Keratinocyte (primary cell): ENCODE measurements around the gene TBPL2. TPM values are rescaled to one million over a fixed set of nuclear protein-coding genes. Genes with fewer than 3 reads are reported as not detected.

Source experiments
- DNase-seq: peaks from one replicate; pipeline ENCODE4 v3.0.0-alpha.2; 2011; ENCODE audit warnings: low read depth, missing footprints, low spot score
- FAIRE-seq: peaks from 2 replicates; lab custom pipeline; 2011; peaks lifted over from hg19 to GRCh38; lab: Jason Lieb, UNC
- H2AFZ ChIP-seq: 2 replicates; pipeline ENCODE4 v1.6.0; 2012; ENCODE audit warnings: low read length, control low read depth, inconsistent platforms; ENCODE audit not compliant: control insufficient read depth
- H3K27ac ChIP-seq: 2 replicates; pipeline ENCODE4 v1.5.1; 2011; ENCODE audit warnings: low read length; ENCODE audit not compliant: control insufficient read depth, insufficient read depth
- H3K27me3 ChIP-seq: 3 replicates; pipeline ENCODE4 v1.6.0; 2011; ENCODE audit warnings: low read length; ENCODE audit not compliant: control insufficient read depth, insufficient read depth; ENCODE audit errors: extremely low read depth
- H3K36me3 ChIP-seq, 2 experiments: 2 replicates in 1 of 2; 3 replicates in 1 of 2; pipeline ENCODE4 v1.5.1; 2011; ENCODE audit warnings: low read length in 2 of 2, mild to moderate bottlenecking in 1 of 2; ENCODE audit not compliant: control insufficient read depth in 2 of 2, insufficient read depth in 2 of 2; ENCODE audit errors: extremely low read depth in 1 of 2
- H3K4me1 ChIP-seq: 3 replicates; pipeline ENCODE4 v1.5.1; 2011; ENCODE audit warnings: low read length; ENCODE audit not compliant: control insufficient read depth, insufficient read depth; ENCODE audit errors: extremely low read depth
- H3K4me2 ChIP-seq: 3 replicates; pipeline ENCODE4 v1.6.0; 2011; ENCODE audit warnings: low read depth, low read length; ENCODE audit not compliant: control insufficient read depth, insufficient read depth; ENCODE audit errors: extremely low read depth
- H3K4me3 ChIP-seq, 3 experiments: fragments of 200-600 bp in 1 of 3; sonication (generic) in 1 of 3; 2 replicates in 2 of 3; 3 replicates in 1 of 3; pipeline ENCODE4 v1.5.1; 2011 to 2016; ENCODE audit warnings: low read length in 3 of 3, mild to moderate bottlenecking in 3 of 3, control low read depth in 2 of 3, inconsistent platforms in 1 of 3, low read depth in 1 of 3, mixed read lengths in 1 of 3, mixed run types in 1 of 3, moderate library complexity in 1 of 3; ENCODE audit not compliant: control insufficient read depth in 2 of 3, insufficient read depth in 2 of 3; ENCODE audit errors: extremely low read depth in 1 of 3
- H3K79me2 ChIP-seq: 2 replicates; pipeline ENCODE4 v1.6.0; 2012; ENCODE audit warnings: low read length; ENCODE audit not compliant: control insufficient read depth, insufficient read depth
- H3K9ac ChIP-seq: 3 replicates; pipeline ENCODE4 v1.6.0; 2011; ENCODE audit warnings: low read length; ENCODE audit not compliant: control insufficient read depth, insufficient read depth; ENCODE audit errors: extremely low read depth
- H3K9me1 ChIP-seq: 3 replicates; pipeline ENCODE4 v1.6.0; 2011; ENCODE audit warnings: low read length; ENCODE audit not compliant: control insufficient read depth, insufficient read depth; ENCODE audit errors: extremely low read depth
- H3K9me3 ChIP-seq: 2 replicates; pipeline ENCODE4 v1.5.1; 2012; ENCODE audit warnings: low read depth, low read length; ENCODE audit not compliant: control insufficient read depth
- H4K20me1 ChIP-seq: 3 replicates; pipeline ENCODE4 v1.6.0; 2011; ENCODE audit warnings: low read length; ENCODE audit not compliant: control insufficient read depth, insufficient read depth; ENCODE audit errors: extremely low read depth
- EZH2 ChIP-seq: IDR thresholded peaks from one replicate; pipeline ENCODE4 v1.6.1; 2012; ENCODE audit warnings: inconsistent platforms, mild to moderate bottlenecking, low read length, moderate library complexity
- dilution Hi-C: fragments of 300-500 bp; cut with MboI; formaldehyde crosslinking; loops from one replicate; pipeline ENCODE4 v1.7.0; 2020; ENCODE audit warnings: low sequenced_read_pairs; ENCODE audit not compliant: extremely low pct_ligation_motif_present
- polyA plus RNA-seq, 5 experiments: library from polyadenylated mRNA; depleted of rRNA in 3 of 5; stranded (reverse) in 3 of 5; stranded (forward) in 1 of 5; unstranded in 1 of 5; fragments of >200 nt; gene quantifications; 1 replicate in 1 of 5; 2 replicates in 3 of 5; 3 replicates in 1 of 5; pipeline versions ENCODE4 v1.2.1 to v1.2.3, GENCODE V29; 2011 to 2012; ENCODE audit warnings: missing spikeins in 2 of 5, low read depth in 1 of 5, low replicate concordance in 1 of 5
- TF ChIP-seq, protein P1 (sequence below), 3 experiments: IDR thresholded peaks in 1 of 3; conservative IDR thresholded peaks in 1 of 3; optimal IDR thresholded peaks in 1 of 3; 2 replicates in 2 of 3; 3 replicates in 1 of 3; pipeline versions ENCODE3 to v1.5.1; 2011; ENCODE audit warnings: low read length in 3 of 3, mild to moderate bottlenecking in 3 of 3, moderate library complexity in 2 of 3, control low read depth in 1 of 3, inconsistent platforms in 1 of 3; ENCODE audit not compliant: insufficient read depth in 2 of 3; ENCODE audit errors: extremely low read depth in 1 of 3

Gene TBPL2
- polyA plus RNA-seq, 1 donor (not counting 4 experiments of a cell fraction or from before 2014, with no cell fraction given), result not detected

GRCh38 chr14:55434805-55435174, 5.6 kb downstream of the TBPL2 start:
- no peak for FAIRE-seq
- H3K36me3 ChIP-seq, result no peaks in the 10 kb centered on the region
- no peaks in the 10 kb centered on the region for H3K9me3 ChIP-seq
- H3K9me1 ChIP-seq, result no peaks in the 10 kb centered on the region
- H3K79me2 ChIP-seq, result no peaks in the 10 kb centered on the region
- no peak for DNase-seq
- no peak overlapping the region for H3K4me2 ChIP-seq
- peaks cover 3% of the 10 kb centered on the region for H3K4me1 ChIP-seq
- H3K4me3 ChIP-seq, result no peak overlapping the region
- dilution Hi-C loops, result no loop called here
- H2AFZ ChIP-seq, result no peak overlapping the region
- H4K20me1 ChIP-seq, result no peaks in the 10 kb centered on the region
- TF ChIP-seq, protein P1, sequence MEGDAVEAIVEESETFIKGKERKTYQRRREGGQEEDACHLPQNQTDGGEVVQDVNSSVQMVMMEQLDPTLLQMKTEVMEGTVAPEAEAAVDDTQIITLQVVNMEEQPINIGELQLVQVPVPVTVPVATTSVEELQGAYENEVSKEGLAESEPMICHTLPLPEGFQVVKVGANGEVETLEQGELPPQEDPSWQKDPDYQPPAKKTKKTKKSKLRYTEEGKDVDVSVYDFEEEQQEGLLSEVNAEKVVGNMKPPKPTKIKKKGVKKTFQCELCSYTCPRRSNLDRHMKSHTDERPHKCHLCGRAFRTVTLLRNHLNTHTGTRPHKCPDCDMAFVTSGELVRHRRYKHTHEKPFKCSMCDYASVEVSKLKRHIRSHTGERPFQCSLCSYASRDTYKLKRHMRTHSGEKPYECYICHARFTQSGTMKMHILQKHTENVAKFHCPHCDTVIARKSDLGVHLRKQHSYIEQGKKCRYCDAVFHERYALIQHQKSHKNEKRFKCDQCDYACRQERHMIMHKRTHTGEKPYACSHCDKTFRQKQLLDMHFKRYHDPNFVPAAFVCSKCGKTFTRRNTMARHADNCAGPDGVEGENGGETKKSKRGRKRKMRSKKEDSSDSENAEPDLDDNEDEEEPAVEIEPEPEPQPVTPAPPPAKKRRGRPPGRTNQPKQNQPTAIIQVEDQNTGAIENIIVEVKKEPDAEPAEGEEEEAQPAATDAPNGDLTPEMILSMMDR (optimal IDR thresholded peaks at IDR 0.05 in 1 of 3, IDR thresholded peaks at IDR 0.05 in 1 of 3, conservative IDR thresholded peaks at IDR 0.05 in 1 of 3; ENCODE audit: extremely low read depth in 1 of 3, insufficient read depth in 2 of 3, low read length in 3 of 3), result no peak
- TF ChIP-seq EZH2, result no peak
- no peak overlapping the region for H3K9ac ChIP-seq
- no peak overlapping the region for H3K27ac ChIP-seq
- H3K27me3 ChIP-seq, result peaks cover 5% of the 10 kb centered on the region

DNA sequence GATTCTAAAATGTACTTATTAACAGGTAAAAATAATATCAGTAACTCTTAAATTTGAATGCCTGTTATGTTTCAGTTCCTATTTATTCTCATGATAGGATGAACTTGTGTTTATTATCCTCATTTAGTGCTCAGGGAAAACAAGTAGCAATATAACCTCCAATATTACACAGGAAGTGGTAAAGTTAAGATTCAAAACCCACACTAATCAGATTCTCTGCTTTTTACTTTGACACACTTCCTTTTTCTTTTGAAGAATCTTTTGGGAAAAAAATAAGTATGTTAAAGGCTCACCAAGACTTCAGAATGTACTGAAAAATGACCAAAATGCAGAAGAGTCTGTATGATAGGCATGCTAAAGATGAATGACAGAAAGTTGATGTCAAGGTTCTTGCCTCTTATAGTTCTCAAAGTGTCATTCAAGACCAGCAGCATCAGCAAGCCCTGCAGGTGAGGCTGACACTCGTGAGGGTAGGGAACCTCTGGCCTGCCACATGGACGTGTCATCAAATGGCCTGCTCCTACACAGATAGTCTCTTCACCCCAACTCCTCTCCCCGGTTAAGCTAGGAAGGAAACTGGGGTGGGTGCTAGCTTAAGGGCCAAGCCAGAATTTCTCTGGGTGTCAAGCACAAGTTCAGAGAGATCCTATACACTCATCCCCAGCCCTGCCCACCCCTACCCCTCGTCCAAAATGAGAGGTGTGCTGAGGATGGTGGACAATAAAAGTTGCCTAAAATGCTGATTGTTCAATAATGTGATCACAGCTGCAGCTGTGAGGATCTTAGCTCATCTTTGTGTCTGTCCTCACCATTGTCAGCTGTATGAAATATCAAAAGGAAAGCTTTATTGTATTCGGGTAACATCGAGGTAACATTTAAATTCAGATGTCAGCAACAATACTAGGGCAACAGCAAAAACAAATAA, 6.3 kb downstream of the TBPL2 start:
- H3K9me3 ChIP-seq, result no peaks in the 10 kb centered on the region
- TF ChIP-seq, protein P1 (optimal IDR thresholded peaks at IDR 0.05 in 1 of 3, IDR thresholded peaks at IDR 0.05 in 1 of 3, conservative IDR thresholded peaks at IDR 0.05 in 1 of 3; ENCODE audit: extremely low read depth in 1 of 3, insufficient read depth in 2 of 3, low read length in 3 of 3), result no peak
- TF ChIP-seq EZH2, result no peak
- no peak overlapping the region for H3K9ac ChIP-seq
- H4K20me1 ChIP-seq, result no peaks in the 10 kb centered on the region
- dilution Hi-C loops, result no loop called here
- no peak for DNase-seq
- H3K9me1 ChIP-seq, result no peaks in the 10 kb centered on the region
- no peak overlapping the region for H2AFZ ChIP-seq
- peaks cover 5% of the 10 kb centered on the region for H3K27me3 ChIP-seq
- H3K4me2 ChIP-seq, result no peak overlapping the region
- no peaks in the 10 kb centered on the region for H3K79me2 ChIP-seq
- FAIRE-seq, result no peak
- peaks cover 7% of the 10 kb centered on the region for H3K4me1 ChIP-seq
- H3K4me3 ChIP-seq, result no peak overlapping the region
- no peak overlapping the region for H3K27ac ChIP-seq
- no peaks in the 10 kb centered on the region for H3K36me3 ChIP-seq
